Endothelial cell of umbilical vein (primary cell): Measurements from ENCODE around the gene IL22RA2. TPM values are rescaled to one million over a fixed set of nuclear protein-coding genes. Genes with fewer than 3 reads are reported as not detected.

Experiments used
- BruUV-seq: library from RNA; stranded (reverse); fragments of 400-500 nt; replicated peaks from 2 replicates; lab custom pipeline; 2021; lab: Mats Ljungman, UMichigan
- CTCF ChIA-PET: fragments of 300-600, 350-600 bp; sonication (Branson Sonifier 250); formaldehyde crosslinking; loops from one replicate; lab custom pipeline; 2021; ENCODE audit warnings: antibody characterized with exemption, inconsistent platforms; lab: Charles Lee
- POLR2A ChIA-PET: fragments of 300-600, 350-600 bp; sonication (Branson Sonifier 250); formaldehyde crosslinking; loops from one replicate; lab custom pipeline; 2021; ENCODE audit warnings: antibody characterized with exemption, inconsistent platforms; lab: Charles Lee
- DNase-seq: peaks from one replicate; pipeline ENCODE4 v3.0.0-alpha.2; 2011; ENCODE audit warnings: low read depth, low spot score
- FAIRE-seq: peaks from 2 replicates; lab custom pipeline; 2011; peaks lifted over from hg19 to GRCh38; lab: Jason Lieb, UNC
- H2AFZ ChIP-seq: 2 replicates; pipeline ENCODE4 v1.6.0; 2012; ENCODE audit warnings: low read depth, low read length, control low read depth, inconsistent platforms
- H3K27ac ChIP-seq: 2 replicates; pipeline ENCODE4 v1.5.1; 2011; ENCODE audit warnings: low read depth, mild to moderate bottlenecking, control low read depth, low read length, moderate library complexity; ENCODE audit not compliant: insufficient read depth
- H3K27me3 ChIP-seq, 2 experiments: 2 replicates each; pipeline versions ENCODE4 v1.6.0 to v1.6.1; 2011; ENCODE audit warnings: low read length in 2 of 2, mixed read lengths in 1 of 2; ENCODE audit not compliant: control insufficient read depth in 2 of 2, insufficient read depth in 2 of 2
- H3K36me3 ChIP-seq, 2 experiments: 2 replicates in 1 of 2; 3 replicates in 1 of 2; pipeline ENCODE4 v1.5.1; 2011; ENCODE audit warnings: low read length in 2 of 2, mild to moderate bottlenecking in 1 of 2, moderate library complexity in 1 of 2; ENCODE audit not compliant: control insufficient read depth in 2 of 2, insufficient read depth in 2 of 2; ENCODE audit errors: extremely low read depth in 1 of 2
- H3K4me1 ChIP-seq: 3 replicates; pipeline ENCODE4 v1.5.1; 2011; ENCODE audit warnings: mild to moderate bottlenecking, low read length; ENCODE audit not compliant: control insufficient read depth, insufficient read depth; ENCODE audit errors: extremely low read depth
- H3K4me2 ChIP-seq: 2 replicates; pipeline ENCODE4 v1.6.1; 2011; ENCODE audit warnings: low read length, control low read depth, mixed read lengths; ENCODE audit not compliant: insufficient read depth
- H3K4me3 ChIP-seq, 3 experiments: fragments of 200-600 bp in 1 of 3; sonication (generic), shearing (Covaris generic) in 1 of 3; replicated peaks in 1 of 3; 2 replicates each; pipeline ENCODE4 v1.5.1; 2011 to 2016; ENCODE audit warnings: control low read depth in 3 of 3, low read length in 3 of 3, mild to moderate bottlenecking in 2 of 3, inconsistent platforms in 1 of 3, low read depth in 1 of 3, moderate library complexity in 1 of 3; ENCODE audit not compliant: insufficient read depth in 1 of 3
- H3K79me2 ChIP-seq: 2 replicates; pipeline ENCODE4 v1.6.0; 2012; ENCODE audit warnings: low read length, inconsistent platforms; ENCODE audit not compliant: control insufficient read depth, insufficient read depth
- H3K9ac ChIP-seq: replicated peaks from 2 replicates; pipeline ENCODE3; 2011; ENCODE audit warnings: low read length, control low read depth; ENCODE audit not compliant: insufficient read depth; ENCODE audit errors: extremely low read depth
- H3K9me1 ChIP-seq: replicated peaks from 3 replicates; pipeline ENCODE4 v1.6.0; 2011; ENCODE audit warnings: mild to moderate bottlenecking, low read length; ENCODE audit not compliant: control insufficient read depth, insufficient read depth; ENCODE audit errors: extremely low read depth
- H3K9me3 ChIP-seq: replicated peaks from 2 replicates; pipeline ENCODE4 v1.5.1; 2012; ENCODE audit warnings: low read length, inconsistent platforms; ENCODE audit not compliant: control insufficient read depth, insufficient read depth
- H4K20me1 ChIP-seq: replicated peaks from 2 replicates; pipeline ENCODE3; 2011; ENCODE audit warnings: mild to moderate bottlenecking, low read length; ENCODE audit not compliant: control insufficient read depth, insufficient read depth; ENCODE audit errors: extremely low read depth
- CTCF ChIP-seq, 2 donors: IDR thresholded peaks; 1 replicate in 1 of 2; 2 replicates in 1 of 2; pipeline ENCODE4 v1.5.1; 2011; ENCODE audit warnings: low read length in 2 of 2, mild to moderate bottlenecking in 2 of 2, moderate library complexity in 2 of 2, control low read depth in 1 of 2, inconsistent platforms in 1 of 2, low read depth in 1 of 2; ENCODE audit not compliant: insufficient read depth in 1 of 2; ENCODE audit errors: extremely low read depth in 1 of 2
- EZH2 ChIP-seq: IDR thresholded peaks from 2 replicates; pipeline ENCODE4 v1.6.1; 2012; ENCODE audit warnings: borderline replicate concordance, low read depth, mild to moderate bottlenecking, moderate library complexity, low read length, inconsistent platforms; ENCODE audit not compliant: severe bottlenecking
- FOS ChIP-seq: IDR thresholded peaks from 2 replicates; pipeline ENCODE4 v1.6.1; 2011; ENCODE audit warnings: mild to moderate bottlenecking, low read length, moderate library complexity, borderline replicate concordance; ENCODE audit not compliant: insufficient read depth
- GATA2 ChIP-seq: IDR thresholded peaks from 2 replicates; pipeline ENCODE4 v1.7.0; 2011; ENCODE audit warnings: low read depth, mild to moderate bottlenecking, moderate library complexity, mixed read lengths, low read length; ENCODE audit not compliant: insufficient read length, insufficient read depth
- JUN ChIP-seq: IDR thresholded peaks from 2 replicates; pipeline ENCODE4 v1.6.1; 2011; ENCODE audit warnings: borderline replicate concordance, low read depth; ENCODE audit not compliant: insufficient read length, insufficient read depth
- MAX ChIP-seq: IDR thresholded peaks from 2 replicates; pipeline ENCODE4 v1.6.1; 2011; ENCODE audit not compliant: insufficient read depth, insufficient read length
- MYC ChIP-seq: IDR thresholded peaks from one replicate; pipeline ENCODE4 v1.6.1; 2011; ENCODE audit warnings: mild to moderate bottlenecking, low read depth, low read length
- POLR2A ChIP-seq: IDR thresholded peaks from 2 replicates; pipeline ENCODE4 v1.6.1; 2012; ENCODE audit warnings: low read depth, mild to moderate bottlenecking, control low read depth, low read length
- POLR2AphosphoS5 ChIP-seq: IDR thresholded peaks from 2 replicates; pipeline ENCODE4 v1.6.1; 2012; ENCODE audit warnings: low read depth, mild to moderate bottlenecking, control low read depth, low read length, moderate library complexity; ENCODE audit not compliant: insufficient read depth
- dilution Hi-C: fragments of 300-500 bp; cut with MboI; formaldehyde crosslinking; loops from one replicate; pipeline ENCODE4 v1.15.0; 2019; ENCODE audit warnings: low sequenced_read_pairs; ENCODE audit not compliant: extremely low pct_ligation_motif_present
- intact Hi-C: fragments of 100-400 bp; cut with micrococcal nuclease; formaldehyde crosslinking; loops from one replicate; pipeline ENCODE4 v1.10.0; 2022
- polyA plus RNA-seq, 4 experiments: library from polyadenylated mRNA; depleted of rRNA in 3 of 4; stranded (reverse) in 3 of 4; unstranded in 1 of 4; fragments of >200 nt; gene quantifications; 2 replicates each; pipeline versions ENCODE4 v1.2.1 to v1.2.3, GENCODE V29; 2011 to 2012; ENCODE audit warnings: missing spikeins in 1 of 4
- total RNA-seq: library from RNA; stranded (reverse); gene quantifications from 2 replicates; pipeline ENCODE4 v1.2.3, GENCODE V29; 2021

Gene IL22RA2
- total and polyA plus RNA-seq, 2 donors (not counting 3 experiments of a cell fraction or from before 2014, with no cell fraction given): not detected

GRCh38 chr6:137119196-137120104, 54.0 kb downstream of the IL22RA2 start:
- H2AFZ ChIP-seq: no peak overlapping the region
- no peak for TF ChIP-seq FOS
- no peak for TF ChIP-seq MAX
- TF ChIP-seq JUN: no peak
- TF ChIP-seq EZH2: no peak
- no peak for TF ChIP-seq GATA2
- TF ChIP-seq CTCF (IDR thresholded peaks at IDR 0.05; ENCODE audit: extremely low read depth in 1 of 2, insufficient read depth in 1 of 2, low read depth in 1 of 2, low read length in 2 of 2): no peak
- TF ChIP-seq POLR2A: no peak
- no peak for TF ChIP-seq POLR2AphosphoS5
- TF ChIP-seq MYC: no peak
- DNase-seq (no peak), FAIRE-seq (no peak)
- ChIA-PET CTCF (no interaction called here), POLR2A (no interaction called here)
- H4K20me1 ChIP-seq: no peaks in the 10 kb centered on the region
- H3K27ac ChIP-seq: no peak overlapping the region
- intact Hi-C loops (no loop called here), dilution Hi-C loops (no loop called here)
- H3K9me1 ChIP-seq: no peaks in the 10 kb centered on the region
- H3K9ac ChIP-seq: no peak overlapping the region
- no peaks in the 10 kb centered on the region for H3K4me1 ChIP-seq
- H3K4me2 ChIP-seq: no peak overlapping the region
- BruUV-seq: no TSS peak
- H3K4me3 ChIP-seq: no peak overlapping the region
- no peaks in the 10 kb centered on the region for H3K27me3 ChIP-seq
- no peaks in the 10 kb centered on the region for H3K79me2 ChIP-seq
- H3K9me3 ChIP-seq: no peaks in the 10 kb centered on the region
- no peaks in the 10 kb centered on the region for H3K36me3 ChIP-seq
